HG02571 (cell line): ENCODE results near the gene KCNK1.

Experiments
- ATAC-seq: cut with Tn5 transposase; IDR thresholded peaks from one replicate; pipeline ENCODE4 v1.9.1; 2021; ENCODE audit warnings: mild to moderate bottlenecking, moderate library complexity; ENCODE audit not compliant: unreplicated experiment

KCNK1 gene

DNA sequence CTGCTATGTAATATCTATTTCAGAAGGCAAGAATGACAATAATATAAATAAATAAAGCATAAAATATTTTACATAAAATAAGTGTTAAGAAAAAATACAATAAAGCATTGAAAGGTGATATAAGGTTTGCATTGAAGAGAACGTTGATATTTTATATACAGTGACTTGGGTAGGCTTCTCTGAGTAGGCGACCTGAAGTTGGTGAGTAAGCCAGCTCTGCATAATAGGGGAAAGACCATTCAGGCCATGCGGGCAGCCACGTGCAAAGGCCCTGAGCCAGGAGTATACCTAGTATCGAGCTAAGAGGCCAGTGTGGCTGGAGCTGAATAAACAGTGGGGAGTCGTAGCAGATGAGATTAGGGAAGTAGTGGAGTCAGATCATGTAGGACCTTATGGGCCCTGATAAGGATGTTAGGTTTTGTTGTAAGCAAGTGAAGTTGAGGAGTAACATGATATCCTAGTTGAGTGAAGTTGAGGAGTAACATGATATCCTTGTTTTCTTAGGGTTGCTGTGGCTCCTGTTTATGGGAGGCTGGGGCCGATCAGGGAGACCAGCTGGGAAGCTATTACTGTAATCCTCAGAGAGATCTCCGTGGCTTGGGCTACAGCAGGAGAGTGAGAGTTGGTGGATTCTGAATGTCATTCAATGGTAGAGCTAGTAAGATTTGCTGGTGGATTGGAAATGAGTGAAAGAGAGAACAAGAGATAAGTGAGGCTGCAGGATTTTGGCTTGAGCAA lies 22.0 kb downstream of the KCNK1 start:
- ATAC-seq, result no peak

- ATAC-seq, result no peak
Observed at GRCh38 chr1:233636503-233636877, 22.6 kb downstream of the KCNK1 start.

DNA sequence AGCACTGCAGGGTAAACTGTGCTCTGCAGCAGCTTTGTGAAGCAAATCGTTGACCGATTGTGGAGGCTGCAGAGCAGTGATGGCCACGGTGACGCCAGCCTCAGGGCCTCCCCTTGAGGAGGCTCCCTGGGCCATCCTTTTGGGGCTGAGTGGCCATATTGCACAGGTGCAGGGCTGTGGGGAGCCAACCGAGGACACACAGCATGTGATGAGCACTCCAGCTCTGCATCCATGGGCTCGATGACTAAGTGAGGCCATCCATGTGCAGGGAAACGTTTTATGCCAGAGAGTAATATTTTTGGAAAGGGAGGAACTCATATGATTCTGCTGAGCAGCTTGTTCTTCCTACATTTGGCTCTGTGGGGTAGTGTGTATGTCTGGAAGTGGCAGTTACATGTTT lies 24.6 kb downstream of the KCNK1 start:
- ATAC-seq, result no peak

DNA sequence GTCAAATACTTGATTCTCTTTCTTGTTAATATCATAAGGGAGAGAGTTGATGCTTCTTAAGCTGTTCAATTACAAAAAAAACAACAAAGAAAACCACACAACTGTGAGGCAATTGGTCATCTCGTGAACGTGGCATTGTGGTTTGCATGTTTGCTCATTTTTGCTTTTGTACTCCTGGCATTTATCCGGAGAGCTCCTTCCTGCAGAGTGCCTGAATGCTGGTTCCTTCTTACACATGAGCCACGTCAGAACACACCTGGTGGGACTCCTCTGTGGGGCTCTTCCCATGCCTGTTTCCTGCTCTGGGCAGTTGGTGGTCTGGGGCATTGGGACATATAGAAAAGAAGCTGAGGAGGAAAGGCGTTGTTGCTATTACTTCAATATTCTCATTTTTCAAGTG lies 25.7 kb downstream of the KCNK1 start:
- ATAC-seq, result no peak

DNA sequence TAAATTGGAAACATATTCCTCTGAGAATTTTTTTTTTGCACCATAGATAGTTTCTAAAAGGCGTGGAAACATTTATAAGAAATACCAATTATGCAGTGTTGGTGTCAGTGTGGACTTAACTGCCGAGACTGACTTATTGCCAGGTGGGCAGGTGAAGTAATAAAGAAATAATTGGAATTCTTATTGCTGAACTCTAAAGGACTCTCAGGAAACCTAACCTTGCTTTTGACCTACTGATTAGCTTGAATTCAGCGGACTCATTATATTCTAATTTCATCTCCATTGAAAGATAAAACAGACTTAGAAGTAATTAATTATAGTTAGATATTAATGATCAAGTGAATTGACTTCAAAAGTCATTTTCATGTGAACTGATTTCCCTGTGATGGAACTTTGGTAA lies 26.3 kb downstream of the KCNK1 start:
- ATAC-seq, result no peak

GRCh38 chr1:233641029-233641428 lies 27.1 kb downstream of the KCNK1 start:
- no peak for ATAC-seq

DNA sequence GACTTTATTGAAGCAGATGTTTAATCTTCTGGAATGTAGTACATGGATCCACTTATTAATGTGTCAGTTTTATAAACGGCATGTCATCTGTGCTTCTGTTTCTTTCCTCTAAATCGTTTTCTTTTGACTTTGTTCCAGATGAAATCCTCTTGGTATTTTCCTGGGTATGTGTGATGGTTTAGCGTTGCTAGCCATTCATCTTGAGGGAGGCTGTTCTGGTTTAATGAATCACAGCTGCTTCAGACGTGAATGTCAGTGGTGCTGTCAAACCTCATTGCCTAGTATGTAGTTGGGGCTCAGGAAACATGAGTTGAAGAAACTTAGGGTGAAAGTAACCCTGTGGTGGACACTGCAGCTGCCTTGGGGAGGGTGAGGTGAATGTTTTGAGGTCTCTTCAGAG lies 33.2 kb downstream of the KCNK1 start:
- ATAC-seq, result no peak

- ATAC-seq, result no peak
Observed at GRCh38 chr1:233647636-233648035, 33.7 kb downstream of the KCNK1 start.

DNA sequence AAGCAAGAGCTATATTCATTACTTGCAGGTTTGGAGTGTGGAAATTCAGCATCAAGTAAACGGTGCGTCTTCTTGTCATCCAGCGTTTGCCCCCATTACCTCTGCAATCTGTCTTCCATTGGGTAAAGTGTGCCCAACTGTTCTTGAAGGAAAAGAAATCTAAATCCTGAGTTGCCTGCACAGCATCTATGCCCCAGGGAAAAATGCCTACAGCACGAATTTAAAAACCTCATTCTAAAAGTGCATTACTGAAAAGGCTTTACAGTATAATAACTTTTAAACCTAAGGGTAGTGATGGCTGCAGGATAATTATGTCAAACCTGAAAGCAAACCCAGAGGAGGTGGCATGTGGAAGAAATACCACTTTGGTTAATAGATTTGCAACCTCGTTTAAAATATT lies 37.2 kb downstream of the KCNK1 start:
- ATAC-seq, result no peak

GRCh38 chr1:233651563-233652233 lies 37.8 kb downstream of the KCNK1 start:
- ATAC-seq, result no peak

DNA sequence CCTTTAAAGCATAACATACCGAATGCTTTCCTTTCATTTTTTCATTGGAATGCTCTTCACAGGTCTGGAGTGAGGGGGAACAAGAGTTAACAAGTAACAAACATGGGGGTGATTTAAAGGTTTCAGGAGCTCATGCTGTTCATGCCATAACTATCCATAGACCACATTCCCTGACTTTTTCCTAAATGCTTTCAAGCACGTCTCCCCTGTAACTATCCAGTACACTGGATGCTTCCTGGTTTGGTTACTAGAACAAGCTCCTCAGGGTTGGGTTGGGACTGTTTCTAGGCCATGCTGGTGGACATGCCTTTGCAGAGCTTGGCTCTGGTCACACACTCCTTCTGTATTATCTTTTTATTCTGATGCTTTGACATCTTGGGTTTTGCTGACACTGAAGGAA lies 38.6 kb downstream of the KCNK1 start:
- no peak for ATAC-seq

DNA sequence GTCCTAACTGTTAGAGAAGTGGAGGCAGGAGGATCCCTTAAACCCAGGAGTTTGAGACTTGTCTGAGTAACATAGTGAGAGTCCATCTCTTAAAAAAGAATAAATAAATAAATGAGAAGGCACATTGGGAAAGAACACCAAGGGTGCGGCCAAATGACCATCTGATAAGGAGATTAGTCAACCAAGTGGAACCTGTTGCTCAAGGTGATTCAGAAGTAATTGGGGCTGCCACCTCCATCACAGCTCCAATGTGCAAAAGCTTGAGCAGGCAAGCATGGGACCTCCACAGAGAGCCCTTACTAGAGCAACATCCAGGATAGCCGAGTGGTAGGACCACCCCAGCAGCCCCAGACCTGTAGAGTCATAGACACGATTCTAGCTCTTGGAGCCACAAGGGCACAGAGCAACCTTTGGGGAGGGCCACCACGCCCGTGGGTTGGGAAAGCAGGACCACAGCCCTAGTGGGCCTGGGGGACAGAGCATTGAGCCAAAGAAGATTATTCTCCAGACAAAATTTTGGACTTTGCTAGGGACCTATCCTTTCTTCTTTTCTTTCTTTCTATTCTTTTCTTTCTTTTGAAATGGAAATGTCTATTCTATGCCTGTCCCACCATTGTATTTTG lies 40.9 kb downstream of the KCNK1 start:
- no peak for ATAC-seq

DNA sequence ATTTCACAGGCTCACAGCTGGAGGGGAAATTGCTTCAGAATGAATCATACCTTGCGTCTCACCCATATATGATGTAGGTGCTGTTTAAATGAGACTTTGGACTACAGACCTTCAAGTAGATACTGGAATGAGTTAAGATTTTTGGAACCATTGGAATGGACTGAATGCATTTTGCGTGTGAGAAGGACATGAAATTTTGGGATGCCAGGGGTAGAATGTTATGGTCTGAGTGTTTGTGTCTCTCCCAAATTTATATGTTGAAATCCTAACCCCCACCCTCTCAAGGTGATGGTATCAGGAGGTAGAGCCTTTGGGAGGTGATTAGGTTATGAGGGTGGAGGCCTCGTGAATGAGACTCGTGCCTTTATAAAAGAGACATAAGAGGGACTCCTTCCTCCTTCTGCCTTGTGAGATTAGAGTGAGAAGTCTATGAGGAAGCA lies 41.4 kb downstream of the KCNK1 start:
- no peak for ATAC-seq

DNA sequence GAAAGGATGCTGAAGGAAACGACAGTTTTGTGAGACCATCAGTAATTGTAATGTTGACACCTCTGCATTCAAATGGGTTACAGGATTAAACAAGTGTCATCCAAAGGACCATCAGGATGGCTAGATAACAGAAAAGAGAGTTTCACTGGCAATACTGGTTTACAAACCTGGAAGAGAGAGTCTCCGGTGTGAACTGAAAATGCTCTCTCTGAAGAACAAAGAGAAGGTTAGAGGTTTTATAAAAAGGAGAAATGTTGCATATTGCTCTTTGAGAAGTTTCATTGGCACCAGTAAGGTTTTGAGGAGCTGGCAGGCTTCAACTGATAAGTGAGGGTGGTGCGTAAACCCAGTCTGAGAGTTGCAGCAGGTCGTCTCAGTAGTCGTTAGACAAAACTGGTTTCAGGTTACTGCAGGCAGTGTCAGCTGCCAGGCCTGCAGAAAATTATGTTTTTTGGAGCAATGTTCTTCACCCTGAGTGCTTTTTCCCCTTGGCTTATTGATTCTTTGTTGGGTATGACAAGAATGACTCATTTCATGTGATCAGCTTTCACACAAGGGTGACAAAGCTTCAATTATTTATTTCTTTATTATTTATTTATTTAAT lies 42.2 kb downstream of the KCNK1 start:
- ATAC-seq, result no peak

GRCh38 chr1:233656687-233657086 lies 42.8 kb downstream of the KCNK1 start:
- no peak for ATAC-seq

DNA sequence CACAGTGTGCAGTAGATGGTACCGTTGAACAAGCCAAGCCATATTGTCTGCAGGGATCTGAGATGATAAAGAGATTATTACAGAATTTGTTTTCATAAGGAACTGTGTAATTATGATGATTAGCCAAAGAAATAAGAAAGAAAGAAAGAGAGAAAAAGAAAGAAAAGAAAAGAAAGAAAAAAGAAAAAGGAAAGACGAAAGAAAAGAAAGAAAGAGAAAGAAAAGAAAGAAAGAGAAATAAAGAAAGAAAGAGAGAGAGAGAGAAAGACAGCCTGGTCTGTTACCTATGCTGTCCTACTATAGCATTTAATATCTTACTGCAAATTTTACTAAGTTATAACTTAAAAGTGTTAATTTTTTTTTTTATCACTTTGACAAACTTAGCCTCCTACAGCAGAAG lies 43.6 kb downstream of the KCNK1 start:
- ATAC-seq, result no peak

- ATAC-seq, result no peak
Observed at GRCh38 chr1:233659495-233659894, 45.6 kb downstream of the KCNK1 start.

DNA sequence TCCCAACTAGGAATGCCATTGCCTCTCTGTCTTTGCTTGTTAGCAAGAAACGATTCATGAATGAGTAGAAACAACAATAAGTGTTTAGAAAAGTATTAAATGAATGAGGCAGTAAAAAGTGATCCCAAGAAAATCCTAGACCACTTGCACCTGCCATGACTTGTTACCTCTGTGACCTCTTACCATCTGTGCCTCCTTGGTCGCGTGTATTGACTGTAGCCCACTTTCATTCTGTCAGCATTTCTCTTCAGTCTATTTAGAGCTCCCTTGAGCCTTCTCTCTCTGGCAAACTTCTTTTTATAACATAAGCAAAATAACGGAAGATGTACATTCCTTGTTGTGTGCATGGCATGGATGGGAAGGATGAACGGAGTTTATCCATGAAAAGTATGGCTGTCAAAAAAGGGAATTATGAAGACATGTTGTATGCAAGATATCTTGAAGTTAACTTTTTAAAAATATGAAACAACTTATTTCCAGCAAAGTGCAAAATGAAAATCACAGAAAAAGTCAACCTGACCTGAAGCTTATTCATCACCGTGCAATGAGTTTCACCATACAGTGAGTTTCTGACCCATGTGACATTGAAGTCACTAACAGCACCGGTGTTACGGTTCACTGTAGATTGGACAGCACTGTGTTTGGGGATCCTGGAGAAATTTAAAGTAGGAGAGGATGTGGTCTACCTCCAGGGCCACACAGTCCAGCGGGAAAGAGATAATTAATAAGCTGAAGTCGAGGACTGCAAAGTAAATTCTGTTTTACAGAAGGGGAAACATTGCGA lies 47.7 kb downstream of the KCNK1 start:
- no peak for ATAC-seq

DNA sequence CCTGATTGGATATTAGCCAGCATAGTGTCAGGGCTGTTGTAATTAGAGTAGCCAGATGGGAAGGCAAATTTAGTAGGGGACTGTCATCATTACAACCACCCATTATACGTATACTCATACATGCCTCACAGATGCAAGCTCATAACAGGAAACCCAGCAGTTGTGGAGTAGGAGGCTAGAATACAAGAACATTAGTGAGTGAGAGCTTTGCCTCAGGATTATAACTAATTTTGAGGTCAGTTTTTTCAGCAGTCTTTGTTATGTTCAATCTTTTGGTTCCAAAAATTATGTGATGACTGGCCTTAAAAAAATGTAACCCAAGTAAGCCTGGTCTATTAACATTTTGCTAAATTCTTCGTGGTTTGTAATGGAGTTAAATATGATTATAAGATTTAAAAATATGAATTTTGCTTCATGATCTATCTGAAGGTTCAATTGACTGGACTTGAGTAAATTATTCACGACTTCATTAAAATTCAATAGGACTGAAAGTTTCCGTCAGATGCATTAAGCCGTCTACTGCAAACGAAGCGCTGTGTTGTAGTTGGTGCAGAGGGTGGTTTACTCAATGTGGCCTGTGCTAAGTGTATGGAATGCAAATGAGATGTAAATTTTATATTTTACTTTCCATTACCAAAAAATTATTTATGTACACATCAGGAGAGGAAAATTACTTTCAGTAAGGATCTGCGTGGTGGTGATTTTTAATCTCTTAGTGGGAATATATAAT lies 48.8 kb downstream of the KCNK1 start:
- no peak for ATAC-seq

DNA sequence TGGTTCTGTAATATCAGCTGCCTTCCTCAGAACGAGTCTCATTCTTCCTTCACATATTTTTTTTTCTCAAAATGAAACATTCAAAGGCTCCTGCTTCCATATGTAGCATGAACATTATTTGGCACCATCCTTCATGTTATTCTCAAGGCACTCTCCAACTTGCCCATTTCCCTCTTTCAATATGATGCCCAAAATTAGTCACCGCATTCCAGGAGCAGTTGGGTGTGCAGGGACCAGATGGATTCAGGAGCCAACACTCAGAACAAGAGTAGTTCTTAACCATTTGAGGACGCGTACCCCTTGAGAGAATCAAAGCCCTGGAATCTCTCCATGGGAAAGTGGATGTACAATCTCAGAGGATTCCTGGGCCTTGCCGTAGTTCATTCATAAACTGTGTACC lies 50.3 kb downstream of the KCNK1 start:
- ATAC-seq, result no peak
